ENCODE data around the gene RGS5. TPM values are rescaled to one million over a fixed set of nuclear protein-coding genes. Genes with fewer than 3 reads are reported as not detected.

Gene RGS5
- total RNA-seq, 1 experiment from 2014 or later, result 4.6 TPM

DNA sequence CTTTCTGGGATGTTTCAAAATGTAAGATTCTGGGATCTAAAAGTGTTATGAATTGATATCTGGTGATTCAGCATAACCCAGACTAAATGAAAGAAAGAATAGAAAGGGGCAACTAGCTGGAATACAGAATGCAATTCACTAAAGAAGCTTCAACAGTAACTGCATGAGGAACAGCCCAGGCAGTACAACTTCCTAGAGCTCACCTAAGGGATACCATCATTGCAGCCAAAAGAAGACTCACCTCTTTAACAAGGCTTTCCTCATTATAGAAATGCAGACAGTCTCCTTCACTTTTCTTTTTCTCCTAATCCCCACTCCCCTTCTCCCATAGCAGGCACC is 6.3 kb downstream of the RGS5 start (continued):
- TF ChIP-seq POLR2AphosphoS5 (IDR thresholded peaks at IDR 0.05; ENCODE audit: low read depth, low read length), result no peak
- TF ChIP-seq EZH2phosphoT487 (IDR thresholded peaks at IDR 0.05; ENCODE audit: borderline replicate concordance), result no peak
- TF ChIP-seq EZH2 (IDR thresholded peaks at IDR 0.05), result no peak

DNA sequence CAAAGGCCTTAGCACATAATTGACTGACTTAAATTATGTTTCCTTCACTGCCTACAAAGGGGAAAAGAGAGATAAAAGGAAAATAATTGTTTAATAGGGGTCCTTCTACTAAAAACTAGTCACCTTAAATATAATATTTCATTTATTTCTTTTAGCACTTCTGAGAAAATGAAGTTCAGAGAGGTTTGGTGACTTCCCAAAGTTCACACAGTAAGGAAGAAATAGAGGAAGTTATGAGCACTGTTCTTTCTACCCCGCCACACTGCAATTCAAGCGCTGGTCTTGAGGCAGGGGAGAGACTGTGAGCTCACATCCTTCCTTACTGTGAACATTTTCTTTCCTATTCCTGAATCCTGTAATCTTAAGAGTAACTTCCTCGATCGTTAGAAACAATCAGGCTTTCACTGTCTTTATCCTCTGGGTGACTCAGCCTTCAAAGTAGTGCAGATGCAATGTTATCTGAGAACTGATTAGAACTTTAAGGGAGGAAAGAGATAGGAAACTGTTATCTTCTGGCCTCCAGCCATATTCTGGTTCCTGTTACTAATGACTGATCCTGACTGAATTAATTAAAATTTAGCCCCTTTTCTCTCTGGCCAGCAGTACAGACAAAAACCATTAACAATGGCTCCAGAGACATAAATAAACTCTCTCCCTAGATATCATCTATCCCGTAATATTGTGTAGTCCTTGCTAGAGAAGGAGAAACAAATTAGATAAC is 6.8 kb downstream of the RGS5 start:
- Histone ChIP-seq H3K9me3 (ENCODE audit: control insufficient read depth in 1 of 2, insufficient read depth in 1 of 2, low read depth in 1 of 2, low read length in 2 of 2) (no peaks in the 10 kb centered on the region), H3K27ac (ENCODE audit: low read depth, low read length) (no peak overlapping the region), H3K79me2 (ENCODE audit: insufficient read depth, low read length) (no peaks in the 10 kb centered on the region), H3K9me2 (ENCODE audit: insufficient read depth) (no peaks in the 10 kb centered on the region), H2AFZ (ENCODE audit: low read depth, low read length, poor library complexity, severe bottlenecking) (no peak overlapping the region), H3K27me3 (ENCODE audit: insufficient read depth, low read length) (no peaks in the 10 kb centered on the region), H3K4me2 (ENCODE audit: low read length) (0 out of 2 replicates have a peak overlapping the region, but pooled peaks have one; percentile 16), H3K9ac (ENCODE audit: low read length) (no peak overlapping the region), H4K20me1 (ENCODE audit: insufficient read depth) (no peaks in the 10 kb centered on the region), H3K36me3 (ENCODE audit: control insufficient read depth in 1 of 2, insufficient read depth in 2 of 2, low read length in 2 of 2) (no peaks in the 10 kb centered on the region), H3K4me1 (ENCODE audit: control insufficient read depth in 1 of 2, insufficient read depth in 2 of 2, low read length in 2 of 2) (peaks cover 3 to 5% of the 10 kb centered on the region in 2 experiments; a peak in 3 of 4 replicates), H3K4me3 (replicated peaks in 1 of 2; ENCODE audit: low read depth in 1 of 2, low read length in 2 of 2) (no peak overlapping the region)
- intact Hi-C loops (cut with micrococcal nuclease), result no loop called here
- ChIA-PET CTCF (no interaction called here), RAD21 (ENCODE audit: low non-redundant PET in 1 of 2, low total read pairs in 2 of 2, uncharacterized antibody in 2 of 2, unreplicated experiment in 2 of 2) (no interaction called here), POLR2A (no interaction called here)
- ATAC-seq, result 0 out of 2 replicates have a peak, but pooled peaks have one; percentile 38
- no TSS peak for BruUV-seq (replicated peaks)
- DNase-seq (ENCODE audit: low read depth, low spot score), result peak; percentile 6
- no peak for TF ChIP-seq EGR1 (IDR thresholded peaks at IDR 0.05; ENCODE audit: low read depth)
- TF ChIP-seq TCF7L2 (IDR thresholded peaks at IDR 0.05; ENCODE audit: borderline replicate concordance, extremely low read depth, insufficient read depth, insufficient read length), result peak; percentile 24
- TF ChIP-seq POLR2AphosphoS5 (IDR thresholded peaks at IDR 0.05; ENCODE audit: low read depth, low read length), result no peak
- TF ChIP-seq, protein P1, sequence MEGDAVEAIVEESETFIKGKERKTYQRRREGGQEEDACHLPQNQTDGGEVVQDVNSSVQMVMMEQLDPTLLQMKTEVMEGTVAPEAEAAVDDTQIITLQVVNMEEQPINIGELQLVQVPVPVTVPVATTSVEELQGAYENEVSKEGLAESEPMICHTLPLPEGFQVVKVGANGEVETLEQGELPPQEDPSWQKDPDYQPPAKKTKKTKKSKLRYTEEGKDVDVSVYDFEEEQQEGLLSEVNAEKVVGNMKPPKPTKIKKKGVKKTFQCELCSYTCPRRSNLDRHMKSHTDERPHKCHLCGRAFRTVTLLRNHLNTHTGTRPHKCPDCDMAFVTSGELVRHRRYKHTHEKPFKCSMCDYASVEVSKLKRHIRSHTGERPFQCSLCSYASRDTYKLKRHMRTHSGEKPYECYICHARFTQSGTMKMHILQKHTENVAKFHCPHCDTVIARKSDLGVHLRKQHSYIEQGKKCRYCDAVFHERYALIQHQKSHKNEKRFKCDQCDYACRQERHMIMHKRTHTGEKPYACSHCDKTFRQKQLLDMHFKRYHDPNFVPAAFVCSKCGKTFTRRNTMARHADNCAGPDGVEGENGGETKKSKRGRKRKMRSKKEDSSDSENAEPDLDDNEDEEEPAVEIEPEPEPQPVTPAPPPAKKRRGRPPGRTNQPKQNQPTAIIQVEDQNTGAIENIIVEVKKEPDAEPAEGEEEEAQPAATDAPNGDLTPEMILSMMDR (IDR thresholded peaks at IDR 0.05 in 2 of 3, conservative IDR thresholded peaks at IDR 0.05 in 1 of 3; ENCODE audit: borderline replicate concordance in 1 of 3, insufficient read depth in 1 of 3, low read depth in 2 of 3, low read length in 2 of 3), result no peak
- TF ChIP-seq POLR2A (IDR thresholded peaks at IDR 0.05; ENCODE audit: borderline replicate concordance, extremely low read depth, insufficient read depth, insufficient read length), result no peak
- TF ChIP-seq JUND (IDR thresholded peaks at IDR 0.05), result peak; percentile 20; the same call in 1 of the 2 replicates
- TF ChIP-seq, protein P2, sequence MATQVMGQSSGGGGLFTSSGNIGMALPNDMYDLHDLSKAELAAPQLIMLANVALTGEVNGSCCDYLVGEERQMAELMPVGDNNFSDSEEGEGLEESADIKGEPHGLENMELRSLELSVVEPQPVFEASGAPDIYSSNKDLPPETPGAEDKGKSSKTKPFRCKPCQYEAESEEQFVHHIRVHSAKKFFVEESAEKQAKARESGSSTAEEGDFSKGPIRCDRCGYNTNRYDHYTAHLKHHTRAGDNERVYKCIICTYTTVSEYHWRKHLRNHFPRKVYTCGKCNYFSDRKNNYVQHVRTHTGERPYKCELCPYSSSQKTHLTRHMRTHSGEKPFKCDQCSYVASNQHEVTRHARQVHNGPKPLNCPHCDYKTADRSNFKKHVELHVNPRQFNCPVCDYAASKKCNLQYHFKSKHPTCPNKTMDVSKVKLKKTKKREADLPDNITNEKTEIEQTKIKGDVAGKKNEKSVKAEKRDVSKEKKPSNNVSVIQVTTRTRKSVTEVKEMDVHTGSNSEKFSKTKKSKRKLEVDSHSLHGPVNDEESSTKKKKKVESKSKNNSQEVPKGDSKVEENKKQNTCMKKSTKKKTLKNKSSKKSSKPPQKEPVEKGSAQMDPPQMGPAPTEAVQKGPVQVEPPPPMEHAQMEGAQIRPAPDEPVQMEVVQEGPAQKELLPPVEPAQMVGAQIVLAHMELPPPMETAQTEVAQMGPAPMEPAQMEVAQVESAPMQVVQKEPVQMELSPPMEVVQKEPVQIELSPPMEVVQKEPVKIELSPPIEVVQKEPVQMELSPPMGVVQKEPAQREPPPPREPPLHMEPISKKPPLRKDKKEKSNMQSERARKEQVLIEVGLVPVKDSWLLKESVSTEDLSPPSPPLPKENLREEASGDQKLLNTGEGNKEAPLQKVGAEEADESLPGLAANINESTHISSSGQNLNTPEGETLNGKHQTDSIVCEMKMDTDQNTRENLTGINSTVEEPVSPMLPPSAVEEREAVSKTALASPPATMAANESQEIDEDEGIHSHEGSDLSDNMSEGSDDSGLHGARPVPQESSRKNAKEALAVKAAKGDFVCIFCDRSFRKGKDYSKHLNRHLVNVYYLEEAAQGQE (IDR thresholded peaks at IDR 0.05; ENCODE audit: low read depth), result no peak
- TF ChIP-seq EZH2 (IDR thresholded peaks at IDR 0.05), result no peak
- no peak for TF ChIP-seq SRF (IDR thresholded peaks at IDR 0.05; ENCODE audit: low read depth)
- TF ChIP-seq ZNF274 (IDR thresholded peaks at IDR 0.05; ENCODE audit: low read depth, low read length), result no peak
- no peak for TF ChIP-seq ELF1 (IDR thresholded peaks at IDR 0.05; ENCODE audit: borderline replicate concordance, low read depth)

All from HCT116 (cell line).